ENCODE results near the gene RPN1. TPM values are rescaled to one million over a fixed set of nuclear protein-coding genes. Genes with fewer than 3 reads are reported as not detected.
A peak's percentile ranks its signal among the peaks of the same experiment; 100 is the strongest.

Gene RPN1
- total RNA-seq, 3 donors from 2014 or later = 189 to 209 (median 195) TPM

GRCh38 chr3:128624526-128625138, 26.0 kb downstream of the RPN1 start:
- peaks cover 41% of the 10 kb centered on the region for H3K36me3 Mint-ChIP-seq (ENCODE audit: insufficient read depth)
- H3K27me3 Mint-ChIP-seq (ENCODE audit: low read depth) = no peaks in the 10 kb centered on the region
- H3K4me1 Mint-ChIP-seq (ENCODE audit: low read depth) = peaks cover 11% of the 10 kb centered on the region
- H3K9me3 Mint-ChIP-seq = no peaks in the 10 kb centered on the region
- ATAC-seq (no peak), DNase-seq (no peak)
- H3K4me3 Mint-ChIP-seq = no peak overlapping the region

- DNase-seq = no peak
- no peaks in the 10 kb centered on the region for H3K9me3 Mint-ChIP-seq
- H3K36me3 Mint-ChIP-seq (ENCODE audit: insufficient read depth) = peaks cover 44% of the 10 kb centered on the region
- H3K27me3 Mint-ChIP-seq (ENCODE audit: low read depth) = no peaks in the 10 kb centered on the region
- ATAC-seq = no peak
- peaks cover 20% of the 10 kb centered on the region for H3K4me1 Mint-ChIP-seq (ENCODE audit: low read depth)
- H3K4me3 Mint-ChIP-seq = no peak overlapping the region
Observed at GRCh38 chr3:128623762-128624176, 26.8 kb downstream of the RPN1 start.

GRCh38 chr3:128621931-128622330, 28.7 kb downstream of the RPN1 start:
- Mint-ChIP-seq H3K4me1 (ENCODE audit: low read depth) (peaks cover 32% of the 10 kb centered on the region), H3K27me3 (ENCODE audit: low read depth) (no peaks in the 10 kb centered on the region), H3K36me3 (ENCODE audit: insufficient read depth) (peaks cover 47% of the 10 kb centered on the region), H3K9me3 (no peaks in the 10 kb centered on the region), H3K4me3 (no peak overlapping the region)
- no peak for DNase-seq
- ATAC-seq = no peak

DNA sequence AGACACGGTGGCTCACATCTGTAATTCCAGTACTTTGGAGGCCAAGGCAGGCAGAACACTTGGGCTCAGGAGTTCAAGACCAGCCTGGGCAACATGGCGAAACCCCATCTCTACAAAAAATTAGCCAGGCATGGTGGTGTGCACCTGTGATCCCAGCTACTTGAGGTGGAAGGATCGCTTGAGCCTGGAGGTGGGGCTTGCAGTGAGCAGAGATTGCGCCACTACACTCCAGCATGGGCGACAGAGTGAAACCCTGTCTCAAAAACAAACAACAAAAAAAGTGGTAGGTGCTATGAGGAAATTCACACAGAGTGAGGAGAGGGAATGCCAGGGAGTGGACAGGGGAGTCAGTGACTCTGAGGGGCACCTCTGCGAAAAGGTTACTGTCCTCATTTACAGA, 29.4 kb downstream of the RPN1 start:
- Mint-ChIP-seq H3K4me3 (no peak overlapping the region), H3K9me3 (no peaks in the 10 kb centered on the region), H3K4me1 (ENCODE audit: low read depth) (peaks cover 33% of the 10 kb centered on the region), H3K27me3 (ENCODE audit: low read depth) (no peaks in the 10 kb centered on the region), H3K36me3 (ENCODE audit: insufficient read depth) (peaks cover 40% of the 10 kb centered on the region)
- no peak for DNase-seq
- ATAC-seq = no peak

- DNase-seq (no peak), ATAC-seq (no peak)
- peaks cover 33% of the 10 kb centered on the region for H3K4me1 Mint-ChIP-seq (ENCODE audit: low read depth)
- H3K36me3 Mint-ChIP-seq (ENCODE audit: insufficient read depth) = peaks cover 34% of the 10 kb centered on the region
- H3K27me3 Mint-ChIP-seq (ENCODE audit: low read depth) = no peaks in the 10 kb centered on the region
- H3K9me3 Mint-ChIP-seq = no peaks in the 10 kb centered on the region
- no peak overlapping the region for H3K4me3 Mint-ChIP-seq
Observed at GRCh38 chr3:128620268-128620691, 30.3 kb downstream of the RPN1 start.

DNA sequence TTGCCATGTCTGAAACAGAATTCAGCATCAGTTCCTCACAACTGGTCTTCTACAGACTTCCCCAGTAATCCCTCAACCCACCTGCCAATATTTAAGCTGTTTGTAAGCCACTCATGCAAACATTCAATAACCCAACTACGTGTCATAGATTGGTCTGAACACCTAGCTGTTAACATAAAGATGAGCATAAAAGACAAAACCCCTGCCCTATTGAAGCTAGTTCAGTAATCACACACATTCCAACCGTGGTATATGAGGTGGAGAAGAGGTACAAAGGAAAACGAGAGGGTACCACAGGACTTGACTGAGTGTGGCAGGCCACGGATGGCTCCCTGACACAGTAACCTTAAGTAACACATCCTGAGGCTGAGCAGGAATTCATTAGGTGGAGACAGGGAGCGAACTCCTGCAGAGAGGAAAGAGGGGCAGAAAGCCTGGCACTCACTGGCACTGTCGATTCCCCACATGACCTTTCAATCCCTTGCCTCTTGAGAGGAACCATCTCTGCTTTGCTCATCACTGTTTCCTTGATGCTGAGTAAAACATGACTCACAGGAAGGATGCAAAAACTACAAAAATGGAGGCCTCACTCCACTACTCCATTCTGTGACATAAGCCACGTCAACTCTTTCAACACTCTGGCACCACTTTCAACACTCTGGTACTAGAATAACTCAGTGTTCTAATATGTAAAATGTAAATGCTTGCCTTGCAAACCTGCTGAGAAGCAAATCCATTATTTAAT, 31.3 kb downstream of the RPN1 start:
- Mint-ChIP-seq H3K9me3 (no peaks in the 10 kb centered on the region), H3K27me3 (ENCODE audit: low read depth) (no peaks in the 10 kb centered on the region), H3K4me1 (ENCODE audit: low read depth) (peaks cover 33% of the 10 kb centered on the region), H3K36me3 (ENCODE audit: insufficient read depth) (peaks cover 26% of the 10 kb centered on the region), H3K4me3 (peak overlapping the region; percentile 92)
- ATAC-seq (peak; percentile 63 to 68), DNase-seq (no peak)

DNA sequence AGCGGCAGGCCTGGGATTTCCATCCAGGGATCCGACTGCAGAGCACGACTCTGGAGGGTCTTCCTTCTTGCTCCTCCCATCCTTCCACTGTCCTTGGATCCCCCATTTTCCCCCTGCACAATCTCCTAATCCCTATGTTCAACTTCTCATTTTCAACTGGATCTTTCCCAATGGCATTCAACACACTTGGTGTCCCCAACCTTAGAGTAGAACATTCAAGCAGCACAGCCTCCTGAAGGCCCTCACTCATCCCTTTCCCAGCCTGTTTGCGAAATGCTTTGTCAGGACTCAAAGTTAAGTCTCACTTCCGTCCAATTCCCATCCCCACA, 32.3 kb downstream of the RPN1 start:
- peak overlapping the region; percentile 92 for H3K4me3 Mint-ChIP-seq
- no peak for DNase-seq
- H3K4me1 Mint-ChIP-seq (ENCODE audit: low read depth) = peaks cover 33% of the 10 kb centered on the region
- no peaks in the 10 kb centered on the region for H3K9me3 Mint-ChIP-seq
- H3K36me3 Mint-ChIP-seq (ENCODE audit: insufficient read depth) = peaks cover 26% of the 10 kb centered on the region
- no peaks in the 10 kb centered on the region for H3K27me3 Mint-ChIP-seq (ENCODE audit: low read depth)
- ATAC-seq = no peak

- H3K4me1 Mint-ChIP-seq (ENCODE audit: low read depth) = peaks cover 33% of the 10 kb centered on the region
- no peaks in the 10 kb centered on the region for H3K9me3 Mint-ChIP-seq
- peak; percentile 88 to 89 for ATAC-seq
- peak; percentile 95 for DNase-seq
- no peaks in the 10 kb centered on the region for H3K27me3 Mint-ChIP-seq (ENCODE audit: low read depth)
- H3K36me3 Mint-ChIP-seq (ENCODE audit: insufficient read depth) = peaks cover 26% of the 10 kb centered on the region
- peak overlapping the region; percentile 92 for H3K4me3 Mint-ChIP-seq
Observed at GRCh38 chr3:128617557-128618397, 32.8 kb downstream of the RPN1 start.

DNA sequence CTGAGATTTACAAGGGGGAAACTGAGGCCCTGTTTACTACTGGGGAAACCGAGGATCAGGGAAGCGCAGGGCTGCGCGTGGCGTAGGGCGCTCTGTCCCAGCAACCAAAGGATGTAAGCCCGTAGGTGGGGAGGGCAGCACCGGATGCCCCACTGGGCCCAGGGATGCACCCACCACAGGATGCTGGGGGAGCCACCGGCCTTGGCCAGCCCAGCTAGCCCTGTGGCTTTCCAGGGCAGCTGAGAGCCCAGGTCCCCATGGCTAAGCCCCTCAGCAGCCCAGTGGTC, 33.4 kb downstream of the RPN1 start:
- no peak for ATAC-seq
- DNase-seq = no peak
- peaks cover 26% of the 10 kb centered on the region for H3K36me3 Mint-ChIP-seq (ENCODE audit: insufficient read depth)
- H3K4me1 Mint-ChIP-seq (ENCODE audit: low read depth) = peaks cover 33% of the 10 kb centered on the region
- no peaks in the 10 kb centered on the region for H3K9me3 Mint-ChIP-seq
- peak overlapping the region; percentile 92 for H3K4me3 Mint-ChIP-seq
- H3K27me3 Mint-ChIP-seq (ENCODE audit: low read depth) = no peaks in the 10 kb centered on the region

GRCh38 chr3:128616516-128617269, 33.9 kb downstream of the RPN1 start:
- no peaks in the 10 kb centered on the region for H3K27me3 Mint-ChIP-seq (ENCODE audit: low read depth)
- no peak for DNase-seq
- H3K36me3 Mint-ChIP-seq (ENCODE audit: insufficient read depth) = peaks cover 24% of the 10 kb centered on the region
- ATAC-seq = no peak
- H3K9me3 Mint-ChIP-seq = no peaks in the 10 kb centered on the region
- peaks cover 33% of the 10 kb centered on the region for H3K4me1 Mint-ChIP-seq (ENCODE audit: low read depth)
- H3K4me3 Mint-ChIP-seq = peak overlapping the region; percentile 92

DNA sequence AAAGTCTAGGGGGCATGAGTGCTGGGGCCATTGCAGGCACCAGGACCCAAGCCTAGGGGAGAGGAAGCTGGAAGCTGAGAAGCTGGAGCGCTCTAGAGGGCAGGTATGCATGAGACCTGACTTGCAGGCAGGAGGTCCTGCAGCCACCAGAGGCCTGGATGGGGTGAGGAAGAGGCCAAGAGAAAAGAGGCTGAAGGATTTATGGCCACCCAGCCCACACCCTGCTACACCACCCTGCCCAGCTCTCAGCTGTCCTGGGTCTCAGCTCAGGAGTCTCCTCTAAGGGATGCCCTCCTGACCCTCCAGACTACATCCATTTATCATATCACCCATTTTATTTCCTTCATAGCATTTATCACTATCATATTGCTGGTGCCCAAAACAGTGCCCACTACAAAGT, 36.5 kb downstream of the RPN1 start:
- H3K36me3 Mint-ChIP-seq (ENCODE audit: insufficient read depth) = peaks cover 10% of the 10 kb centered on the region
- no peaks in the 10 kb centered on the region for H3K9me3 Mint-ChIP-seq
- H3K4me1 Mint-ChIP-seq (ENCODE audit: low read depth) = peaks cover 17% of the 10 kb centered on the region
- ATAC-seq (no peak), DNase-seq (no peak)
- H3K27me3 Mint-ChIP-seq (ENCODE audit: low read depth) = no peaks in the 10 kb centered on the region
- H3K4me3 Mint-ChIP-seq = no peak overlapping the region

- ATAC-seq (no peak), DNase-seq (no peak)
- no peak overlapping the region for H3K4me3 Mint-ChIP-seq
- peaks cover 2% of the 10 kb centered on the region for H3K36me3 Mint-ChIP-seq (ENCODE audit: insufficient read depth)
- no peaks in the 10 kb centered on the region for H3K27me3 Mint-ChIP-seq (ENCODE audit: low read depth)
- no peaks in the 10 kb centered on the region for H3K9me3 Mint-ChIP-seq
- peaks cover 10% of the 10 kb centered on the region for H3K4me1 Mint-ChIP-seq (ENCODE audit: low read depth)
Observed at GRCh38 chr3:128613083-128613829, 37.4 kb downstream of the RPN1 start.

- Mint-ChIP-seq H3K36me3 (ENCODE audit: insufficient read depth) (no peaks in the 10 kb centered on the region), H3K27me3 (ENCODE audit: low read depth) (peaks cover 3% of the 10 kb centered on the region), H3K9me3 (no peaks in the 10 kb centered on the region), H3K4me3 (no peak overlapping the region), H3K4me1 (ENCODE audit: low read depth) (peaks cover 2% of the 10 kb centered on the region)
- ATAC-seq = no peak
- no peak for DNase-seq
Observed at GRCh38 chr3:128610451-128611070, 40.1 kb downstream of the RPN1 start.

Measured in activated T-cell treated with anti-CD3 and anti-CD28 coated beads, Interleukin-2, amount 50 U/mL, for 4 hours (primary cell).